ENCODE results near the gene ACBD6.

Gene ACBD6

DNA sequence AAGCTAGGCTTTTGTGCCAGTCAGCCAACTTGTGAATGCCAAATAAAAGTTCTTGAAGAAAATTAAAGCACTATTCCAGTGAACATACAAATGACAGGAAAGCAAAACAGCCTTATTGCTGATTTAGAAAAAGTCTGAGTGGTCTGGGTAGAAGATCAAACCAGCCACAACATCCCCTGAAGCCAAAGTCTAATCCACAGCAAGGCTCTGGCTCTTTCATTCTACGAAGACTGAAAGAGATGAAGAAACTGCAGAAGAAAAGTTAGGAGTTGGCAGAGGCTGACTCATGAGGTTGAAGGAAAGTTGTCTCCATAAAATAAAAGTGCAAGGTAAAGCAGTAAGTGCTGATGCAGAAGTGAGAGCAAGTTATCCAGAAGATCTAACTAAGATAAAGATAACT, 206.4 kb downstream of the ACBD6 start:
- TF ChIP-seq, protein P1, sequence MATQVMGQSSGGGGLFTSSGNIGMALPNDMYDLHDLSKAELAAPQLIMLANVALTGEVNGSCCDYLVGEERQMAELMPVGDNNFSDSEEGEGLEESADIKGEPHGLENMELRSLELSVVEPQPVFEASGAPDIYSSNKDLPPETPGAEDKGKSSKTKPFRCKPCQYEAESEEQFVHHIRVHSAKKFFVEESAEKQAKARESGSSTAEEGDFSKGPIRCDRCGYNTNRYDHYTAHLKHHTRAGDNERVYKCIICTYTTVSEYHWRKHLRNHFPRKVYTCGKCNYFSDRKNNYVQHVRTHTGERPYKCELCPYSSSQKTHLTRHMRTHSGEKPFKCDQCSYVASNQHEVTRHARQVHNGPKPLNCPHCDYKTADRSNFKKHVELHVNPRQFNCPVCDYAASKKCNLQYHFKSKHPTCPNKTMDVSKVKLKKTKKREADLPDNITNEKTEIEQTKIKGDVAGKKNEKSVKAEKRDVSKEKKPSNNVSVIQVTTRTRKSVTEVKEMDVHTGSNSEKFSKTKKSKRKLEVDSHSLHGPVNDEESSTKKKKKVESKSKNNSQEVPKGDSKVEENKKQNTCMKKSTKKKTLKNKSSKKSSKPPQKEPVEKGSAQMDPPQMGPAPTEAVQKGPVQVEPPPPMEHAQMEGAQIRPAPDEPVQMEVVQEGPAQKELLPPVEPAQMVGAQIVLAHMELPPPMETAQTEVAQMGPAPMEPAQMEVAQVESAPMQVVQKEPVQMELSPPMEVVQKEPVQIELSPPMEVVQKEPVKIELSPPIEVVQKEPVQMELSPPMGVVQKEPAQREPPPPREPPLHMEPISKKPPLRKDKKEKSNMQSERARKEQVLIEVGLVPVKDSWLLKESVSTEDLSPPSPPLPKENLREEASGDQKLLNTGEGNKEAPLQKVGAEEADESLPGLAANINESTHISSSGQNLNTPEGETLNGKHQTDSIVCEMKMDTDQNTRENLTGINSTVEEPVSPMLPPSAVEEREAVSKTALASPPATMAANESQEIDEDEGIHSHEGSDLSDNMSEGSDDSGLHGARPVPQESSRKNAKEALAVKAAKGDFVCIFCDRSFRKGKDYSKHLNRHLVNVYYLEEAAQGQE (IDR thresholded peaks at IDR 0.05; ENCODE audit: insufficient read depth in 1 of 2, low read depth in 2 of 2, low read length in 2 of 2), result no peak
- TF ChIP-seq FOXP2 (optimal IDR thresholded peaks at IDR 0.05; ENCODE audit: borderline replicate concordance, extremely low read depth, extremely low read length, insufficient read depth), result no peak
- no peak for TF ChIP-seq TAF1 (IDR thresholded peaks at IDR 0.05; ENCODE audit: borderline replicate concordance, insufficient read depth, low read length)
- no peak for TF ChIP-seq POLR2AphosphoS5 (IDR thresholded peaks at IDR 0.05; ENCODE audit: low read depth, low read length)
- no peak for TF ChIP-seq SIN3A (IDR thresholded peaks at IDR 0.05; ENCODE audit: borderline replicate concordance, insufficient read depth, low read length)

DNA sequence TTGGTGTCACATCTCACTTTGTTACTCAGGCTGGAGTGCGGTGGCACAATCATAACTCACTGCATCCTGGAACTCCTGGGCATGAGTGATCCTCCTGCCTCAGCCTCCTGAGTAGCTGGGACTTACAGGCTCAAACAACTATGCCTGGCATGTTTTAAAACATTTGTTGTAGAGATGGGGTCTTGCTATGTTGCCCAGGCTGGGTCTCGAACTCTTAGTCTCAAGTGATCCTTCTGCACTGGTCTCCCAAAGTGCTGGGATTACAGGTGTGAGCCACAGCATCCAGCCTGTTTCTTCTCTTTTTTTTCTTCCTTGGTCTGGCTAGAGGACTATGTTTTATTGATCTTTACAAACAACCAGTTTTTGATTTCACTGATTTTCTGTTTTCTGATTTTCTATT, 207.7 kb downstream of the ACBD6 start:
- TF ChIP-seq POLR2AphosphoS5 (IDR thresholded peaks at IDR 0.05; ENCODE audit: low read depth, low read length) (no peak), FOXP2 (optimal IDR thresholded peaks at IDR 0.05; ENCODE audit: borderline replicate concordance, extremely low read depth, extremely low read length, insufficient read depth) (no peak), TAF1 (IDR thresholded peaks at IDR 0.05; ENCODE audit: borderline replicate concordance, insufficient read depth, low read length) (no peak), SIN3A (IDR thresholded peaks at IDR 0.05; ENCODE audit: borderline replicate concordance, insufficient read depth, low read length) (no peak)
- TF ChIP-seq, protein P1 (IDR thresholded peaks at IDR 0.05; ENCODE audit: insufficient read depth in 1 of 2, low read depth in 2 of 2, low read length in 2 of 2), result no peak

DNA sequence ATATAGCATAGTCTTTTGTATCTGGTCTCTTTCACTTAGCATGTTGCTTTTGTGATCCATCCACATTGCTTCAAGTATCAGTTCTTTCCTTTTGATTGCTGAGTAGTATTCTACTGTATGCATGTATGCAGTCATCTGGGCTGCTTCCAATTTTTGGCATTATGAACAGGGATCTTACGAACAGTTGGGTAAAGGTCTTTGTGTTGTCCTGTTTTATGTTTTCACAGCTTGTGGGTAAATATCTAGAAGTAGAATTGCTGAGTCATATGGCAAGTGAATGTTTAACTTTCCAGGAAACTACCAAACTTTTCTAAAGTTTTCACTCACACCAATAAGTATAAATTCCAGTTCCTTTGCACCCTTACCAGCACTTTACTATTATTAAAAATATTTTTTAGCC, 211.4 kb downstream of the ACBD6 start:
- TF ChIP-seq, protein P1 (IDR thresholded peaks at IDR 0.05; ENCODE audit: insufficient read depth in 1 of 2, low read depth in 2 of 2, low read length in 2 of 2), result no peak
- TF ChIP-seq SIN3A (IDR thresholded peaks at IDR 0.05; ENCODE audit: borderline replicate concordance, insufficient read depth, low read length) (no peak), POLR2AphosphoS5 (IDR thresholded peaks at IDR 0.05; ENCODE audit: low read depth, low read length) (no peak), TAF1 (IDR thresholded peaks at IDR 0.05; ENCODE audit: borderline replicate concordance, insufficient read depth, low read length) (no peak), FOXP2 (optimal IDR thresholded peaks at IDR 0.05; ENCODE audit: borderline replicate concordance, extremely low read depth, extremely low read length, insufficient read depth) (no peak)

DNA sequence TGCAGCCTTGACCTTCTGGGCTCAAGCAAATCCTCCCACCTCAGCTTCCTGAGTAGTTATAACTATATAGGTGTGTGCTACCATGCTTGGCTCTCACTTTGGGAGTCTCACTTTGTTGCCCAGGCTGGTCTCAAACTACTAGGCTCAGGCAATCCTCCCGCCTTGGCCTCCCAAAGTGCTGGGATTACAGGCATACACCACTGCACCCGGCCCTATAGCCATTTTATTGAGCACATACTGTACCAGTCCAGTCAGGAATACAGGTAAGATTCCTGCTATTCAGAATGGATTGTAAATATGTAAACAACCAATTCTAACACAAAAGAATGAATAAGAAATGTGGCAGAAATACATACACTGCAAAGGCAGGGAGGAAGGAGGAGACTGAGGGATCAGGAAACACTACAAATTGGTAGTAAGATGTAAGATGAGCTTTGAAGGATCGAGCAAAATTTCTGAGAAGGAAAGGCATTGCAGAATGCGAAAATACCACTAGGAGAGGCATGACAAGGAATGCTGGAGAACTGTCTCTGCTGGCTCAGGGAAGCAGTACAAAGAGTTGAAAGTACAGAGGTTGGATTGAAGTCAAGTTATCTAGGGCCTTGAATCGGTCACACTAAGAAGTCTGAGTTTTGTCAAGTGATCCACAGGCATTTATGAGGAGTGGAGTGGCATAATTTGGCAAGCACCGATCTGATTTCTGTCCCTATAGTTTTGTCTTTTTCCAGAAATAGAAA, 211.9 kb downstream of the ACBD6 start:
- no peak for TF ChIP-seq SIN3A (IDR thresholded peaks at IDR 0.05; ENCODE audit: borderline replicate concordance, insufficient read depth, low read length)
- TF ChIP-seq TAF1 (IDR thresholded peaks at IDR 0.05; ENCODE audit: borderline replicate concordance, insufficient read depth, low read length), result no peak
- no peak for TF ChIP-seq POLR2AphosphoS5 (IDR thresholded peaks at IDR 0.05; ENCODE audit: low read depth, low read length)
- TF ChIP-seq FOXP2 (optimal IDR thresholded peaks at IDR 0.05; ENCODE audit: borderline replicate concordance, extremely low read depth, extremely low read length, insufficient read depth), result no peak
- TF ChIP-seq, protein P1 (IDR thresholded peaks at IDR 0.05; ENCODE audit: insufficient read depth in 1 of 2, low read depth in 2 of 2, low read length in 2 of 2), result no peak
